H1 (cell line): ENCODE measurements around the gene IGBP1. TPM values are rescaled to one million over a fixed set of nuclear protein-coding genes. Genes with fewer than 3 reads are reported as not detected.
"Not testable (repeated sequence)": the region's sequence is repeated elsewhere in the genome, so short reads cannot be mapped to it uniquely, and the experiment has no call there.

ENCODE experiments used
- CTCF ChIA-PET: fragments of 300-600 bp; sonication (Branson Sonifier 250); formaldehyde crosslinking; loops from one replicate; lab custom pipeline; 2021; ENCODE audit not compliant: partially characterized antibody; lab: Charles Lee
- POLR2A ChIA-PET: fragments of 300-600 bp; sonication (Branson Sonifier 250); formaldehyde crosslinking; loops from one replicate; lab custom pipeline; 2021; ENCODE audit warnings: inconsistent platforms; ENCODE audit not compliant: partially characterized antibody; lab: Charles Lee
- DNase-seq, 2 experiments: peaks; one replicate each; pipeline versions ENCODE4 v3.0.0 to v3.0.0-alpha.2; 2010 to 2022; ENCODE audit warnings: low spot score in 2 of 2, low read depth in 1 of 2, mixed read lengths in 1 of 2
- FAIRE-seq: peaks from 2 replicates; lab custom pipeline; 2011; peaks lifted over from hg19 to GRCh38; lab: Jason Lieb, UNC
- H2AFZ ChIP-seq: 2 replicates; pipeline ENCODE4 v1.8.1; 2012; ENCODE audit warnings: low read length, inconsistent platforms
- H2AK5ac ChIP-seq: 2 replicates; pipeline ENCODE4 v1.6.1; 2013; ENCODE audit warnings: low read depth, low read length
- H2BK120ac ChIP-seq: replicated peaks from 2 replicates; pipeline ENCODE3; 2013; ENCODE audit warnings: low read depth, low read length, inconsistent platforms
- H2BK12ac ChIP-seq: 2 replicates; pipeline ENCODE4 v1.6.1; 2013; ENCODE audit warnings: low read depth, low read length
- H2BK15ac ChIP-seq: 2 replicates; pipeline ENCODE4 v1.6.1; 2013; ENCODE audit warnings: low read length
- H2BK20ac ChIP-seq: 2 replicates; pipeline ENCODE4 v1.6.1; 2013; ENCODE audit warnings: low read length
- H2BK5ac ChIP-seq: 2 replicates; pipeline ENCODE4 v1.6.1; 2013; ENCODE audit warnings: low read depth, low read length
- H3K14ac ChIP-seq: 2 replicates; pipeline ENCODE4 v1.6.1; 2013; ENCODE audit warnings: inconsistent platforms; ENCODE audit not compliant: insufficient read length
- H3K18ac ChIP-seq: 2 replicates; pipeline ENCODE4 v1.6.1; 2013; ENCODE audit warnings: low read length; ENCODE audit errors: extremely low read depth
- H3K23ac ChIP-seq: 2 replicates; pipeline ENCODE4 v1.6.1; 2013; ENCODE audit warnings: inconsistent platforms; ENCODE audit not compliant: insufficient read length
- H3K23me2 ChIP-seq: 2 replicates; pipeline ENCODE4 v1.6.1; 2013; ENCODE audit warnings: low read depth, low read length
- H3K27ac ChIP-seq: 2 replicates; pipeline ENCODE4 v1.6.1; 2011; ENCODE audit warnings: low read depth, low read length, inconsistent platforms
- H3K27me3 ChIP-seq, 4 experiments: replicated peaks in 1 of 4; 1 replicate in 1 of 4; 2 replicates in 3 of 4; pipeline versions ENCODE4 v1.6.1 to v1.8.1; 2011 to 2013; ENCODE audit warnings: low read length in 3 of 4, mild to moderate bottlenecking in 3 of 4, inconsistent platforms in 2 of 4, mixed read lengths in 2 of 4, moderate library complexity in 1 of 4; ENCODE audit not compliant: control insufficient read depth in 3 of 4, insufficient read depth in 3 of 4; ENCODE audit errors: extremely low read depth in 1 of 4
- H3K36me3 ChIP-seq, 4 experiments: 2 replicates each; pipeline versions ENCODE4 v1.6.1 to v1.8.1; 2011 to 2013; ENCODE audit warnings: mild to moderate bottlenecking in 4 of 4, low read length in 3 of 4, moderate library complexity in 2 of 4, control low read depth in 1 of 4, inconsistent platforms in 1 of 4; ENCODE audit not compliant: insufficient read depth in 4 of 4, control insufficient read depth in 2 of 4
- H3K4ac ChIP-seq: replicated peaks from 2 replicates; pipeline ENCODE3; 2013; ENCODE audit warnings: low read length, low read depth, mixed read lengths, inconsistent platforms; ENCODE audit not compliant: insufficient read length
- H3K4me1 ChIP-seq, 4 experiments: replicated peaks in 1 of 4; 1 replicate in 1 of 4; 2 replicates in 3 of 4; pipeline versions ENCODE4 v1.6.1 to v1.8.1; 2011 to 2013; ENCODE audit warnings: low read length in 3 of 4, inconsistent platforms in 2 of 4, mixed read lengths in 1 of 4; ENCODE audit not compliant: insufficient read depth in 4 of 4, control insufficient read depth in 3 of 4
- H3K4me2 ChIP-seq, 2 experiments: 2 replicates each; pipeline versions ENCODE4 v1.6.1 to v1.8.1; 2011 to 2013; ENCODE audit warnings: low read depth in 2 of 2, low read length in 2 of 2, control low read depth in 1 of 2, inconsistent platforms in 1 of 2, mild to moderate bottlenecking in 1 of 2; ENCODE audit not compliant: insufficient read depth in 1 of 2
- H3K4me3 ChIP-seq, 4 experiments: fragments of 200-600, 300-600 bp in 1 of 4; sonication (generic), shearing (Covaris generic), sonication (Bioruptor Twin) in 1 of 4; 2 replicates each; pipeline versions ENCODE4 v1.5.1 to v1.8.1; 2011 to 2016; ENCODE audit warnings: low read length in 4 of 4, low read depth in 3 of 4, control low read depth in 2 of 4, inconsistent platforms in 2 of 4, mild to moderate bottlenecking in 2 of 4, mixed read lengths in 1 of 4, moderate library complexity in 1 of 4; ENCODE audit not compliant: insufficient read depth in 2 of 4; ENCODE audit errors: extremely low read depth in 1 of 4
- H3K56ac ChIP-seq: replicated peaks from 2 replicates; pipeline ENCODE3; 2013; ENCODE audit warnings: low read depth, mild to moderate bottlenecking, mixed read lengths, low read length, inconsistent platforms; ENCODE audit not compliant: insufficient read length
- H3K79me1 ChIP-seq: 2 replicates; pipeline ENCODE4 v1.6.1; 2013; ENCODE audit warnings: low read depth, low read length, control low read depth
- H3K79me2 ChIP-seq, 2 experiments: 2 replicates each; pipeline versions ENCODE4 v1.6.1 to v1.8.1; 2012 to 2013; ENCODE audit warnings: low read length in 2 of 2, mild to moderate bottlenecking in 2 of 2, inconsistent platforms in 1 of 2; ENCODE audit not compliant: insufficient read depth in 2 of 2, control insufficient read depth in 1 of 2
- H3K9ac ChIP-seq, 4 experiments: replicated peaks in 1 of 4; 1 replicate in 1 of 4; 2 replicates in 3 of 4; pipeline versions ENCODE4 v1.6.1 to v1.8.1; 2011 to 2013; ENCODE audit warnings: low read depth in 3 of 4, low read length in 3 of 4, control low read depth in 2 of 4, mild to moderate bottlenecking in 2 of 4, moderate library complexity in 2 of 4, inconsistent platforms in 1 of 4; ENCODE audit errors: extremely low read depth in 1 of 4
- H3K9me3 ChIP-seq, 2 experiments: 2 replicates each; pipeline versions ENCODE4 v1.6.1 to v1.8.1; 2012 to 2013; ENCODE audit warnings: mild to moderate bottlenecking in 2 of 2, moderate library complexity in 2 of 2, control low read depth in 1 of 2, inconsistent platforms in 1 of 2, low read depth in 1 of 2, low read length in 1 of 2, mixed read lengths in 1 of 2; ENCODE audit not compliant: insufficient read depth in 2 of 2
- H4K20me1 ChIP-seq, 2 experiments: replicated peaks in 1 of 2; 2 replicates each; pipeline versions ENCODE3 to v1.8.1; 2011 to 2013; ENCODE audit warnings: inconsistent platforms in 2 of 2, low read length in 2 of 2, mild to moderate bottlenecking in 1 of 2; ENCODE audit not compliant: insufficient read depth in 2 of 2, control insufficient read depth in 1 of 2
- H4K5ac ChIP-seq: 2 replicates; pipeline ENCODE4 v1.6.1; 2013; ENCODE audit warnings: low read length, low read depth, mixed read lengths, inconsistent platforms; ENCODE audit not compliant: insufficient read length
- H4K8ac ChIP-seq: 2 replicates; pipeline ENCODE4 v1.8.0; 2013; ENCODE audit warnings: mild to moderate bottlenecking, moderate library complexity, low read length, inconsistent platforms; ENCODE audit not compliant: insufficient read depth; ENCODE audit errors: extremely low read depth
- H4K91ac ChIP-seq: replicated peaks from 2 replicates; pipeline ENCODE3; 2013; ENCODE audit warnings: low read length, mixed read lengths, inconsistent platforms; ENCODE audit not compliant: insufficient read length
- WGBS, 2 experiments: shearing (Covaris generic) in 1 of 2; methylation state at CpG; one replicate each; pipeline versions ENCODE4 v1.1.6 to v1.1.7; 2013 to 2015; ENCODE audit warnings: low lambda C conversion rate in 2 of 2, mixed read lengths in 2 of 2, inconsistent platforms in 1 of 2, low coverage in 1 of 2, missing lambda C conversion rate in 1 of 2; ENCODE audit not compliant: insufficient replicate concordance in 2 of 2, insufficient coverage in 1 of 2, insufficient read length in 1 of 2; ENCODE audit errors: extremely low coverage in 1 of 2, missing lambda C conversion rate in 1 of 2; 5-methylcytosine and 5-hydroxymethylcytosine counted together
- polyA plus RNA-seq, 7 experiments: library from polyadenylated mRNA; depleted of rRNA in 3 of 7; stranded (reverse) in 5 of 7; unstranded in 2 of 7; fragments of >200 nt in 5 of 7; fragments of 200-250 nt in 2 of 7; gene quantifications; 1 replicate in 5 of 7; 2 replicates in 1 of 7; 4 replicates in 1 of 7; pipeline versions ENCODE4 v1.2.1 to v1.2.3, GENCODE V29; 2011 to 2013; ENCODE audit warnings: missing spikeins in 2 of 7, mixed read lengths in 2 of 7
- total RNA-seq: library from RNA; stranded (reverse); fragmentation: NEBNext Ultra II Directional; extraction: Animal tissue kit (Norgen Biotek cat#: 25700); gene quantifications from 2 replicates; pipeline ENCODE4 v1.2.1, GENCODE V29; 2021

IGBP1 gene
- total and polyA plus RNA-seq, 2 of the 8 experiments (the other 6 are each of a cell fraction or from before 2014, with no cell fraction given), result 41.3 to 45.4 TPM

DNA sequence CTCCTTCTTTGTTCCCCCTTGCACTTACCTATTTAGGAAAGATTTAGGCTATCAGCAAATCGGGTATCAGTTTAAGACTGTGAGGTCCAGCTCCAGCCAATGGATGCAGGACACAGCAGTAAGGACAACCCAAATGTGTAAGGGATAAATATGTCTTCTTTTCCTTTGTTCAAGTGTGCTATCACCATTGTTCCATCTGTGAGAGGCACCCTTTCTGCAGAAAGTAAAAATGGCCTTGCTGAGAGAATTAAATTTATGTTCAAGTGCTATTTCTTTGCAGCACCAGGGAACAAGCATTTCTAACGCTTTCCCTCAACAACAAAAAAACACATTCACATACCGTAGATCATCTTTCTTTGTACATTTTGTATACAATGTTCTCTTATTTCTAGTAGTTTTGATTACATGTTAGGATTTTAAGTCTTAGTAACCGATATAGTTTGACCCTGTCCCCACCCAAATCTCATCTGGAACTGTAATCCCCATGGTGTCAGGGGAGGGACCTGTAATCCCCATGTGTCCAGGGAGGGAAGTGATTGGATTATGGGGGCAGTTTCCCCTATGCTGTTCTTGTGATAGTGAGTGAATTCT lies 21.7 kb upstream of the IGBP1 start:
- H3K79me2 ChIP-seq, CTCF ChIA-PET, H3K4me1 ChIP-seq, H3K36me3 ChIP-seq, H3K4me2 ChIP-seq, H3K23ac ChIP-seq, H3K18ac ChIP-seq, FAIRE-seq, H3K14ac ChIP-seq, H4K8ac ChIP-seq, H3K23me2 ChIP-seq, H3K56ac ChIP-seq, H4K5ac ChIP-seq, H3K9ac ChIP-seq, POLR2A ChIA-PET, H4K20me1 ChIP-seq, H2BK15ac ChIP-seq, H3K27me3 ChIP-seq, H3K79me1 ChIP-seq, H2BK12ac ChIP-seq, DNase-seq, H2BK120ac ChIP-seq, H2AFZ ChIP-seq, H2AK5ac ChIP-seq, H2BK5ac ChIP-seq, H4K91ac ChIP-seq, H3K4me3 ChIP-seq, H3K9me3 ChIP-seq, H3K4ac ChIP-seq, H3K27ac ChIP-seq, H2BK20ac ChIP-seq: not testable (repeated sequence)
- WGBS, 2 experiments, result 90% methylated on average over 3 of the region's 4 CpGs; no CpG with 5 or more reads in 1 of the 2 experiments
